ENCODE measurements around the gene PRR5L.

- TF ChIP-seq CTCF (IDR thresholded peaks at IDR 0.05; ENCODE audit: low read depth, low read length): no peak
- no peak for TF ChIP-seq EZH2phosphoT487 (IDR thresholded peaks at IDR 0.05; ENCODE audit: low read depth)
Measured at GRCh38 chr11:36300650-36301049, 4.6 kb downstream of the PRR5L start.
